DMS 273 treated with DMSO at 0.1 percent for 48 hours (cell line): ENCODE measurements around the gene CCDC85A.

ENCODE experiments used
- DNase-seq: peaks from one replicate; lab custom pipeline; 2025; lab: John Stamatoyannopoulos, UW

The CCDC85A gene

DNA sequence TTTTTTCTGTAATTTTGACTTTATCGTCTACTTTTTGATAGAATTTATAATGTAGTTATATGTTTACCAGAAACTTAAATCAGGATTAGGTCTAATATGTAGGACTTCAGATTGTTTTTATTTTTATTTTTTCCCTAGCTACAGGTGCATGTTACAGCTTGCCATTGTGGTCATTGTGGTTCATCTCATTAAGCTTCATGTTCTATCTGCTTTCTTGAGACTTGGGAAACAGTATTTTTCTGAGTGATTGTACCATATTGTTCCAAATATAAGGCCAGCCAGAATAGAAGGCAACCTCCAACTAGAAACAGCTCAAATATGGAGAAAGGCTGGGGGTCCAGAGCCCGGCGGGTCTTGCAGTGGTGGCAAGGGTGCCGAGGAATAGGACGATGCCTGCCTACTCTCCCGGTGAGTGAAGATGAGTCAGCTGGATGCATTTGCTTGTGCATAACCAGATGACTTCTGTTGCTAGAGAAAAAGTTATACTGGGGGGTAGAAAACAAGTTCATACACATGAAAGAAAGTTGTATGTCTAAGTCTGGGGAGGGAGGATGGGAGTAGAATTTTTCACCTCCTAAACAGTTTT, 188.4 kb downstream of the CCDC85A start:
- no peak for DNase-seq

GRCh38 chr2:56375251-56375650, 191.5 kb downstream of the CCDC85A start:
- no peak for DNase-seq

DNA sequence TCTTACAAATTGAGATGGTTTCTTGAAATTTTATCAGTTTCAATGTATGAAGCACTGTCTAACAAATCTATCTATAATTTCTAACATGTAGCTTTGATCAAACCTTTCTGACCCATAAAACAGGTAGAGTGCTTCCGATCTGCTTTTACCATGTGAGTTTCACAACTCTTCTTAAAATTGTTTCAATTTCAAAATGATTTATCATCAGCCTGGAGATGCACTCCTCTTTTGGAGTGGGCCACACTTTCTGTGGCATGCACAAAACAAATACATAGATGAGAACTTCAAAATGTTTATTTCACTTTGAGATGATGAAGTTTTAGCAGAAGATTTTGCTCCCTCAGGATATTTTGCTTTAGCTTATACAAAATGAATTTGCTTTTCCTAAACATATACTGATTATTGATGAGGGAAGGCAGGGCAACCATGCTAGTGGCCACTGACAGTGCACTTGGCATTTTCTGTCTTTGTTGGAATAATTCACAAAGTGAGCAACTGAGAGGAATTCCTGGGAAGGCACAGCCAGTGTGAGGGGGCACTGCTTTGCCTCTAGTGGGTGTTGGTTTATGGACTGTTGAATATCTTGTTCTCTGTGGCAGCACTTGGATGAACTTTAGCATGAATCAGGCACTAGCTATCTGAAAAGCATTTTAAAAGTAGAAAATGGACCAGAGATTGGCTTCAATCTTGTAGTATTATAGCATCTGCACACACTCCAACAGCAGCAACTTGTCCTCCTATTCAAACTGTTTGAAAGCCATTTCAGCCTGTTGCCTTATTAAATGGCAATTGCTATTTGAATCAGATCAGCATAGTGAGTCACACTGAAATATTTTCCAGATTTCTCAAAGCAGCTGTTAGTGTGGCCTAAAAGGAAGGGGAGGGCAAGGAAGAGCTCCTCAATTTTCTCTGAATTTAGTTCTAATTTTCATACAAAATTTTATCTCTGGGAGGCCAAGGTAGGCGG, 193.2 kb downstream of the CCDC85A start:
- DNase-seq: no peak

DNA sequence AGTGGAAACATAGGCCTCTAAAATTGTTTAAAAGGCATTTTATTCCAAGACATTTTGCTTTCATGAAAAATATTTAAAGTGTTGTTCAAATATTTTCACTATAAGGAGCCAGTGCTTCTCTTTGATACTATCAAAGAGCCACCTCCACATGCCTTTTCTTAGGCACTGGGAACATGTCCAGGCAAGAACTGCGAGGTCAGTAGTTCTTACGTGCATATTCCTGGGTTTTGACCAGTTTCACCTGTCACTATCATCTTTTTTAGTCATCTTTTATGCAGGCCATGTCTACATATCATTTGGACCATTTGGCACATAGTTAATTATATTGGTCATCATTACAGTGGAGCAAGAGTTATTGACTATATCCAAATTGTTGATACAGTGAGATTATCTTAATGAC, 195.3 kb downstream of the CCDC85A start:
- no peak for DNase-seq

DNA sequence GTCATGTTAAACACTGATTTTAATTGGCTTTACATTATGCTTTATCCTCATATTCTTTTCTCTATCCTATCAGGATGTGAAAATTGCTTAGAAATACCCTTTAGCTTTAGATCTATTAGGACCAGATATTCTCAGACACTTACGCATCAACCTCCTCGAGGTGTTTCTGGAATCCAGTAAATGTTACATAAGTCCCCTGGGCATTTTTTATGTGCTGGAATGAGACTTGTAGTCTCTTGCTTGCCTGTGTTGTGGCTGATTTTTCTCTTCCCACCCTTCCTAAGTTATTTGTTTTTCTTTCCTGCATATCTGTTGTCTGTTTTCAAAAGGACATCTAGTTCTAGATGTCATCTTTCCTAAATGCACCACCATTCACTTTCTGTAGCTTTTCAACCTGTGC, 197.1 kb downstream of the CCDC85A start:
- no peak for DNase-seq

GRCh38 chr2:56382466-56382865, 198.7 kb downstream of the CCDC85A start:
- no peak for DNase-seq

DNA sequence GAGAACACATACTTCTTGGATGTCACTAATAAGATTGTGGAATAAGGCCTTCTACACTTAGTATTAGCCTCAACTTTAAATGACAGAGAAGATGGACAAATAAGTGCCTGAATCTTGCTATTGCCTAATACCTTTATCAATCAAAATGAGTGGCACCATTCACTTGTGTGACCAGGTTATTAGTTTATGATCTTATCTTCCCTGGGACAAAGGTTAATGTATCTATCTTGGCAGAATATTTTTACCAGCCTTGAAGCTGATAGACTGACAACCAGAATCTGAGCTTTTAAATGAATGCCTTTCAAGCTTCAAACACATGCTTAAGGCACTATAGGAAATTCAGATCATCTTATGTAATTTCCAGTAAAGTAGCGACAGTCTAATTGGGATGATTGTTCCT, 202.9 kb downstream of the CCDC85A start:
- DNase-seq: no peak

- DNase-seq: no peak
Observed at GRCh38 chr2:56390644-56391043, 206.9 kb downstream of the CCDC85A start.

GRCh38 chr2:56410140-56410539, 226.3 kb downstream of the CCDC85A start:
- no peak for DNase-seq

- DNase-seq: no peak
Observed at GRCh38 chr2:56416500-56417176, 232.8 kb downstream of the CCDC85A start.
